IPS DF 19.7 (cell line): ENCODE data around the gene ACAD9.

ENCODE experiments used
- DNase-seq: peaks from one replicate; pipeline ENCODE4 v3.0.0-alpha.2; 2013; ENCODE audit warnings: low read depth, low spot score

ACAD9 gene

GRCh38 chr3:128933922-128934253 is 54.5 kb downstream of the ACAD9 start:
- DNase-seq: no peak

GRCh38 chr3:128935922-128936321 is 56.5 kb downstream of the ACAD9 start:
- no peak for DNase-seq

GRCh38 chr3:128936341-128936740 is 56.9 kb downstream of the ACAD9 start:
- DNase-seq: no peak

- no peak for DNase-seq
Measured at GRCh38 chr3:128940252-128940651, 60.8 kb downstream of the ACAD9 start.

- DNase-seq: no peak
Measured at GRCh38 chr3:128942161-128942952, 62.9 kb downstream of the ACAD9 start.

GRCh38 chr3:128945041-128945877 is 65.8 kb downstream of the ACAD9 start:
- no peak for DNase-seq

- DNase-seq: no peak
Measured at GRCh38 chr3:128945878-128946175, 66.4 kb downstream of the ACAD9 start.

GRCh38 chr3:128946411-128946810 is 67.0 kb downstream of the ACAD9 start:
- DNase-seq: no peak

GRCh38 chr3:128949158-128949557 is 69.7 kb downstream of the ACAD9 start:
- no peak for DNase-seq

- no peak for DNase-seq
Measured at GRCh38 chr3:128950223-128950938, 71.0 kb downstream of the ACAD9 start.

GRCh38 chr3:128956440-128956839 is 77.0 kb downstream of the ACAD9 start:
- no peak for DNase-seq
